ENCODE data around the gene STAT5B. TPM values are rescaled to one million over a fixed set of nuclear protein-coding genes. Genes with fewer than 3 reads are reported as not detected.

The STAT5B gene
- total RNA-seq, 2 experiments from 2014 or later, result 112 to 116 TPM

DNA sequence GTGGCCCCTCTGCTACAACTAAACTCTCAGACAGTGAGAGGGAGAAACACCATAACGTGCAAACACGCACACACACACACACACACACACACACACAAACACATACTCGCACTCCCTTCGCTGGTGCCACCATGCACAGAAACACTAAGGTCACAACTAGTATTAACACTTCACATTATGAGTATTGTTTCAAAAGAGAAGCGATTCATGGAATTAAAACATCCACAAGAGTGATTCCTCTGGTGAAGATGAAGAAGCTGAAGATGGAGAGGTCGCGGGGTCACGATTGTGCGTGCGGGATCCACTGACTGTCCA is 74.8 kb downstream of the STAT5B start:
- Mint-ChIP-seq H3K9me3 (ENCODE audit: low read depth) (no peaks in the 10 kb centered on the region), H3K4me3 (no peak overlapping the region), H3K36me3 (peaks cover 23% of the 10 kb centered on the region), H3K27me3 (no peaks in the 10 kb centered on the region), H3K27ac (no peak overlapping the region), H3K4me1 (no peaks in the 10 kb centered on the region)
- DNase-seq (no peak), ATAC-seq (no peak)
- CTCF ChIA-PET, result no interaction called here

GRCh38 chr17:42200706-42201457 is 75.3 kb downstream of the STAT5B start:
- no peak for ATAC-seq
- no peak overlapping the region for H3K4me3 Mint-ChIP-seq
- H3K27me3 Mint-ChIP-seq, result no peaks in the 10 kb centered on the region
- DNase-seq, result no peak
- H3K4me1 Mint-ChIP-seq, result no peaks in the 10 kb centered on the region
- peaks cover 19% of the 10 kb centered on the region for H3K36me3 Mint-ChIP-seq
- H3K9me3 Mint-ChIP-seq (ENCODE audit: low read depth), result no peaks in the 10 kb centered on the region
- CTCF ChIA-PET, result interaction anchor here (1.2 kb wide), 1 partner anchor 19 kb away, joined by 3 read pairs; the partner anchor contains the start of gene KCNH4
- no peak overlapping the region for H3K27ac Mint-ChIP-seq

- Mint-ChIP-seq H3K36me3 (peaks cover 14% of the 10 kb centered on the region), H3K9me3 (ENCODE audit: low read depth) (no peaks in the 10 kb centered on the region), H3K4me1 (peaks cover under 1% of the 10 kb centered on the region), H3K27ac (no peak overlapping the region), H3K27me3 (no peaks in the 10 kb centered on the region), H3K4me3 (no peak overlapping the region)
- ATAC-seq (no peak), DNase-seq (no peak)
- CTCF ChIA-PET, result interaction anchor here (1.0 to 2.7 kb wide), 5 partner anchors 9 to 87 kb away, joined by 3 to 9 read pairs (median 3); partner anchors contain the start of genes HCRT and KCNH4
Observed at GRCh38 chr17:42199416-42200011, 76.7 kb downstream of the STAT5B start.

GRCh38 chr17:42198897-42199296 is 77.3 kb downstream of the STAT5B start:
- H3K36me3 Mint-ChIP-seq, result peaks cover 10% of the 10 kb centered on the region
- ATAC-seq (no peak), DNase-seq (no peak)
- no peak overlapping the region for H3K27ac Mint-ChIP-seq
- no peaks in the 10 kb centered on the region for H3K27me3 Mint-ChIP-seq
- H3K4me1 Mint-ChIP-seq, result peaks cover 5% of the 10 kb centered on the region
- CTCF ChIA-PET, result interaction anchor here (1.0 to 2.7 kb wide), 4 partner anchors 8 to 88 kb away, joined by 3 to 9 read pairs (median 3); partner anchors contain the start of gene HCRT
- no peaks in the 10 kb centered on the region for H3K9me3 Mint-ChIP-seq (ENCODE audit: low read depth)
- H3K4me3 Mint-ChIP-seq, result no peak overlapping the region

DNA sequence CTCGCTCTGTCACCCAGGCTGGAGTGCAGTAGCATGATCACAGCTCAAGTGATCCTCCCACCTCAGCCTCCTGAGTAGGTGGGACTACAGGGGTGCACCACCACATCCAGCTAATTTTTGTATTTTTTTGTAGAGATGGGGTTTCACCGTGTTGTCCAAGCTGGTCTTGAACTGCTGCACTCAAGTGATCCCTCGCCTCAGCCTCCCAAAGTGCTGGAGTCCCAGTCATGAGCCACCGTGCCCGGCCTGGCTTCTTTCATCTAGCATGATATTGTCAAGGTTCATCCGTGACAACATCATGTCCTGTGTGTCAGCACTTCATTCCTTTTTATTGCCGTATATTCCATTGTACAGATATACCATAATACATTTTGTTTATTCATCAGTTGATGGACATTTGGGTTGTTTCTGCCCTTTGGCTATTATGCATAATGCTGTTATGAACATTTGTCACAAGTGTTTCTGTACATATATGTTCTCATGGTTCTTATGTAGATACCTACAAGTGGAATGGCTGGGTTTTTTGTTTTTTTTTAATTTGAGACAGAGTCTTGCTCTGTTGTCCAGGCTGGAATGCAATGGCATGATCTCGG is 78.5 kb downstream of the STAT5B start:
- H3K27me3 Mint-ChIP-seq, result no peaks in the 10 kb centered on the region
- CTCF ChIA-PET, result interaction anchor here (1.5 to 2.7 kb wide), 2 partner anchors 14 to 89 kb away, joined by 3 to 9 read pairs; no protein-coding TSS in a partner anchor
- H3K9me3 Mint-ChIP-seq (ENCODE audit: low read depth), result no peaks in the 10 kb centered on the region
- H3K36me3 Mint-ChIP-seq, result peaks cover 9% of the 10 kb centered on the region
- H3K4me1 Mint-ChIP-seq, result peaks cover 17% of the 10 kb centered on the region
- H3K27ac Mint-ChIP-seq, result no peak overlapping the region
- ATAC-seq (no peak), DNase-seq (no peak)
- no peak overlapping the region for H3K4me3 Mint-ChIP-seq

- H3K27ac Mint-ChIP-seq, result peak within 1 kb of the TSS; percentile 92
- CTCF ChIA-PET, result interaction anchor here (0.7 to 4.0 kb wide), 12 partner anchors 8 to 408 kb away, joined by 3 to 26 read pairs (median 4); partner anchors contain the start of genes HCRT, JUP, KCNH4 and NKIRAS2
- H3K4me1 Mint-ChIP-seq, result peaks cover 21% of the 10 kb centered on the region
- H3K27me3 Mint-ChIP-seq, result no peaks in the 10 kb centered on the region
- peak; percentile 99 for ATAC-seq
- H3K9me3 Mint-ChIP-seq (ENCODE audit: low read depth), result no peaks in the 10 kb centered on the region
- H3K4me3 Mint-ChIP-seq, result peak within 1 kb of the TSS; percentile 95
- H3K36me3 Mint-ChIP-seq, result peaks cover 1% of the 10 kb centered on the region
- peak; percentile 92 for DNase-seq
Observed at GRCh38 chr17:42193969-42194899, 82.0 kb downstream of the STAT5B start, which contains the start of gene GHDC. Gene GHDC (minus strand): TSS chr17:42194494. CDS start chr17:42193581, 913 bp downstream.

DNA sequence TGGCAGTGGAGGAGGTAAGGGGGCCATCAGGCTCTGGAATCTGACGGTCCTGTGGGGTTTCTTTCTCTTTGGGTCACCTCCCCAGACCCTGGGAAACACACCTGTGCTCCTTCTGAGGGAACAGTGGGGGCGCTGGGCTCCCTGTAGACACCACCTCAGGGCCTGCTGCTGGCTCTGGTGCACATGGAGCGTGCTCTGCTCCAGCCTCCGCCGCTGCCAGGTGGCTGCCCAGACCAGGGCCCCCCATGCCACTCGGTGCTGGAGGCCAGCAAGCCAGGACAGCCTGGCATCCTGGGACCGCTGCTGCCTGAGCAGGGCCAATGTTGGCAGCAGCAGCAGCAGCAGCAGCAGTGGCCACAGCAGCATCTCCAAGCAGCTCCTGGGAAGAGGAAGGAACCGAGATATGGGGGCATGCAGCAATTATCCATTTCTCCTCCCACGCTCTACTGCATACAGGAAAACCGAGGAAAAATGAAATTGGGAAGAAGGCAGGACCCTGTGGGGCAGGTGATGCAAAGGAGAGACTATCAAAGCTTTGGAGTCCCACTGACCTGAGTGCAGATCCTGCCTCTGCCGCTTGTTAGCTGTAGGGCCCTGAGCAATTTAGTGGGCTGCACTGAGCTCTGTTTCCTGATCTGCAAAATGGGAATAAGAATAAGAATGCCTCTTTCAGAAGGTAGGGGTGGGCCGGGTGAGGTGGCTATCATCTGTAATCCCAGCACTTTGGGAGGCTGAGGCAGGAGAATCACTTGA is 82.8 kb downstream of the STAT5B start:
- DNase-seq (no peak), ATAC-seq (no peak)
- Mint-ChIP-seq H3K9me3 (ENCODE audit: low read depth) (no peaks in the 10 kb centered on the region), H3K27me3 (no peaks in the 10 kb centered on the region), H3K27ac (peak overlapping the region; percentile 92), H3K4me3 (peak overlapping the region; percentile 95), H3K4me1 (peaks cover 22% of the 10 kb centered on the region), H3K36me3 (peaks cover 1% of the 10 kb centered on the region)
- CTCF ChIA-PET, result interaction anchor here (1.0 to 4.0 kb wide), 7 partner anchors 8 to 119 kb away, joined by 3 to 26 read pairs (median 5); partner anchors contain the start of genes HCRT and KCNH4

DNA sequence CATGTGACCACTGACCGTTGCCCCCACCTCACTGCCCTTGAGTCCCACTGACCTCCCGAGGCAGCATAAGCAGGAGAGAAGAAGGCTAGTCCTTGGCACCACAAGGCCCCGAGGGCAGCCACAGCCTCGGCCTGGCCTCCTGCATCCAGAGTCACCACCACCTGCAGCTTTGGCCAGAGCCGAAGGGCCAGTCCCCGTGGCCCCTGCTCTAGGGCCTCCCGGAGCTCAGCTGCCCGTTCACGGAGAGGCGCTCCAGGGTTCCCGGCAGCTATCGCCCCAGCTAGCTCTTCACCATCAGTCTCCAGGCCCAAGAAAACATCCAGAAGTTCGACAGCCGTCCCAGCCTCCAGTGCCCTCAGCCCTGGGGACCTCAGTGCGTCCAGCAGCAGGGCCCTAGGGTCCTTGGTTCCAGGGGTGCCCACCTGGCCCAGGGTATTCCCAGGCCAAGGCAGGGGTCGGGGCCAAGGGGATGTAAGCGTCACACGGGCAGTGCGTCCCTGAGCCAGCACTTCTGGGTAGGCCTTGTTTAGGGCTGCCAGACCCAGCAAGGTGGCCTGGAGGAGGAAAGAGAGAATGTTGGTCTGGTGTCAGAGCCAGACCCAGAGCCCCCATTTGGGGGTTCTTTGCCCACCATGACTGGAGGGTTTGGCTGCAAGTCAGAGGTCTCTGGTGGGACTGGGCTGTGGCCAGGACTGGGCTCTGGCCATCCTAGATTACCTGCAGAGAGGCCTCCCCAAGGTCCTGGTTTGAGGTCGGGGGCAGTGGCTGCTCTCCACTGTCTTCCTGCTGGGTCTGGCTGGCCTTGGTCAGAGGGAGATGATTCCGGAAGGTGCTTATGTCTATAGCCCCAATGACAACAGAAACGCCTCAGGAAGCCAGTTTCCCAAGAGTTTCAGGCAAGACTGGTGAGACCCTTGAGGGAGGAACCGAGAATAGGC is 83.7 kb downstream of the STAT5B start:
- ATAC-seq (no peak), DNase-seq (no peak)
- Mint-ChIP-seq H3K27ac (no peak overlapping the region), H3K9me3 (ENCODE audit: low read depth) (no peaks in the 10 kb centered on the region), H3K27me3 (no peaks in the 10 kb centered on the region), H3K36me3 (peaks cover 1% of the 10 kb centered on the region), H3K4me1 (peaks cover 22% of the 10 kb centered on the region), H3K4me3 (no peak overlapping the region)
- CTCF ChIA-PET, result interaction anchor here (0.6 kb wide), 2 partner anchors 8 to 84 kb away, joined by 3 read pairs; no protein-coding TSS in a partner anchor

DNA sequence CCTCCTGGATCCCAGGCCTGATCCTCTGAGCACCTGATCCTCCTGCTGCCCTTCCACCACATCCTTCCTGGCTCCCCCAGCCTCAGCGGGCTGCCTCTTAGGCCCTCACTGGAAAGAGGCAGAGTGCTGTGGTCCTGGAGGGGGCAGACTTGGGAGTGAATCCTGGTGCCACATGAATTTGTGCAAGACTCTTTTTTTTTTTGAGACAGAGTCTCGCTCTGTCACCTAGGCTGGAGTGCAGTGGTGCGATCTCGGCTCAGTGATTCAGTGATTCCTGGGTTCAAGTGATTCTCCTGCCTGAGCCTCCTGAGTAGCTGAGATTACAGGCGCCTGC is 84.9 kb downstream of the STAT5B start:
- no peak for ATAC-seq
- no peak overlapping the region for H3K4me3 Mint-ChIP-seq
- CTCF ChIA-PET, result interaction anchor here (1.3 to 2.6 kb wide), 2 partner anchors 8 to 11 kb away, joined by 3 to 16 read pairs; partner anchors contain the start of gene KCNH4

GRCh38 chr17:42190491-42191274 is 85.5 kb downstream of the STAT5B start:
- Mint-ChIP-seq H3K4me3 (no peak overlapping the region), H3K9me3 (ENCODE audit: low read depth) (no peaks in the 10 kb centered on the region), H3K27ac (no peak overlapping the region), H3K36me3 (peaks cover 1% of the 10 kb centered on the region), H3K4me1 (peaks cover 22% of the 10 kb centered on the region), H3K27me3 (no peaks in the 10 kb centered on the region)
- no peak for DNase-seq
- CTCF ChIA-PET, result interaction anchor here (0.6 to 2.6 kb wide), 4 partner anchors 8 to 212 kb away, joined by 3 to 16 read pairs (median 3); partner anchors contain the start of gene KCNH4
- ATAC-seq, result no peak

More for the DNA sequence above, 84.9 kb downstream of the STAT5B start:
- H3K9me3 Mint-ChIP-seq (ENCODE audit: low read depth), result no peaks in the 10 kb centered on the region
- H3K36me3 Mint-ChIP-seq, result peaks cover 1% of the 10 kb centered on the region
- peaks cover 22% of the 10 kb centered on the region for H3K4me1 Mint-ChIP-seq
- no peaks in the 10 kb centered on the region for H3K27me3 Mint-ChIP-seq
- DNase-seq, result no peak
- H3K27ac Mint-ChIP-seq, result no peak overlapping the region

DNA sequence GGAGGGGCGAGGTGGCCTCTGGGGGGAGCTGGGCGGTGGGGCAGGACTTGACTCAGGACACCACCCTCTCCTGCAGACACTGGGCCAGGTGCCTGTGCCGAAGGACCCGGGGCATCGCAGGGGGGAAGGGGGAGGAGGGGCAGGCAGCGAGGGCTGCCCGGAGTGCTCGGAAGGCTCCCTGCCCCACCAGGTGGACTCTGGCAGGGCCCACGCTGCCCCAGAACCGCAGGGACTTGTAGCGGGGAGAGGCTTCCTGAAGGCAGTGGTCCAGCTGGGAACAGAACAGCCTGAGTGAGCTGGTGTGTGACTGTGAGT is 86.6 kb downstream of the STAT5B start:
- H3K27ac Mint-ChIP-seq, result no peak overlapping the region
- CTCF ChIA-PET, result interaction anchor here (2.6 kb wide), 1 partner anchor 9 kb away, joined by 16 read pairs; the partner anchor contains the start of gene KCNH4
- no peaks in the 10 kb centered on the region for H3K27me3 Mint-ChIP-seq
- peaks cover 26% of the 10 kb centered on the region for H3K4me1 Mint-ChIP-seq
- H3K9me3 Mint-ChIP-seq (ENCODE audit: low read depth), result no peaks in the 10 kb centered on the region
- peaks cover 1% of the 10 kb centered on the region for H3K36me3 Mint-ChIP-seq
- ATAC-seq (no peak), DNase-seq (no peak)
- no peak overlapping the region for H3K4me3 Mint-ChIP-seq

Data from activated CD8-positive, alpha-beta memory T cell treated with anti-CD3 and anti-CD28 coated beads, Interleukin-2, amount 10 ng/mL, durations not matched to agents 7 days and 5 days (primary cell).